Esophagus (tissue), 2 donors: ENCODE results near the gene CCDC85A. TPM values are rescaled to one million over a fixed set of nuclear protein-coding genes. Genes with fewer than 3 reads are reported as not detected.

Experiments
- H3K27ac ChIP-seq, 2 donors: one replicate each; pipeline ENCODE4 v1.5.1; 2013; ENCODE audit warnings: low read depth in 2 of 2, mild to moderate bottlenecking in 2 of 2, inconsistent platforms in 1 of 2, low read length in 1 of 2, moderate library complexity in 1 of 2
- H3K27me3 ChIP-seq, 2 donors: one replicate each; pipeline ENCODE4 v1.6.1; 2013; ENCODE audit warnings: low read length in 2 of 2, control low read depth in 1 of 2, mild to moderate bottlenecking in 1 of 2; ENCODE audit not compliant: insufficient read depth in 2 of 2, control insufficient read depth in 1 of 2
- H3K36me3 ChIP-seq, 2 donors: one replicate each; pipeline ENCODE4 v1.6.1; 2013; ENCODE audit warnings: low read length in 1 of 2; ENCODE audit not compliant: control insufficient read depth in 2 of 2, insufficient read depth in 2 of 2
- H3K4me1 ChIP-seq, 2 donors: one replicate each; pipeline ENCODE4 v1.6.1; 2013; ENCODE audit warnings: low read length in 1 of 2; ENCODE audit not compliant: control insufficient read depth in 2 of 2, insufficient read depth in 2 of 2
- H3K4me3 ChIP-seq, 2 donors: one replicate each; pipeline ENCODE4 v1.5.1; 2013; ENCODE audit warnings: low read length in 2 of 2, mild to moderate bottlenecking in 2 of 2, low read depth in 1 of 2, moderate library complexity in 1 of 2
- H3K9me3 ChIP-seq, 2 donors: one replicate each; pipeline ENCODE4 v1.6.1; 2013; ENCODE audit warnings: mild to moderate bottlenecking in 2 of 2, low read depth in 1 of 2, low read length in 1 of 2, moderate library complexity in 1 of 2; ENCODE audit not compliant: control insufficient read depth in 2 of 2, insufficient read depth in 1 of 2
- WGBS, 2 donors: extraction: QIAGEN DNeasy Blood & Tissue Kit; methylation state at CpG; one replicate each; pipeline ENCODE4 v1.1.7; 2013; 5-methylcytosine and 5-hydroxymethylcytosine counted together
- polyA plus RNA-seq, 2 donors: library from polyadenylated mRNA; stranded (reverse); fragments of 200-250 nt; gene quantifications; one replicate each; pipeline ENCODE4 v1.2.3, GENCODE V29; 2013
- donor health status: healthy with polysubstance abuse.
- donor health status: Bipolar disorder and iron deficiency.

CCDC85A gene
- polyA plus RNA-seq, 2 donors: 0.10 to 0.11 TPM

DNA sequence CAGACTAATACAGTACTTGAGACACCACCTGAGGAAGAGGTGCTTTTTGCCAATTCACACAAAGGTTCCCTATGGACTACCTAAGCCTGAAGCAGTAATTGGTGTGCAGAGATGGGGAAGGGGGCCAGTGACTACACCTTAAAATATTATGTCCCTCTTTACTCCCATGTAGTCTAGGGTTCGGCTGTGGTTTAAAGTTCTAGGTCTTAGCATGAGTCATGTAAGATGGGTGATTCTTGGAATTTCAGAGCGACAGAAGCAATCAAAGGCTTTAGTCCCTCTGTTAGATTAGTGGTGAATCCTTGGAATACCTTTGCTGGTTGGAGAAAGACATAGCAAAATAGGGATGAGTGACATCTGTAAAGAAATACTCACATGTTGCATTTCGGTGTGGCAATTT, 14.3 kb upstream of the CCDC85A start:
- H3K4me1 ChIP-seq: no peaks in the 10 kb centered on the region
- no peaks in the 10 kb centered on the region for H3K27me3 ChIP-seq
- no peaks in the 10 kb centered on the region for H3K36me3 ChIP-seq
- 81 to 84% methylated on average over 3 of the region's 3 CpGs for WGBS, 2 donors
- no peaks in the 10 kb centered on the region for H3K9me3 ChIP-seq
- no peak overlapping the region for H3K27ac ChIP-seq
- no peak overlapping the region for H3K4me3 ChIP-seq

GRCh38 chr2:56170504-56170903, 13.3 kb upstream of the CCDC85A start:
- no peaks in the 10 kb centered on the region for H3K9me3 ChIP-seq
- no peak overlapping the region for H3K4me3 ChIP-seq
- no peaks in the 10 kb centered on the region for H3K27me3 ChIP-seq
- no peaks in the 10 kb centered on the region for H3K4me1 ChIP-seq
- H3K27ac ChIP-seq: no peak overlapping the region
- WGBS, 2 donors: 57 to 62% methylated on average over 5 of the region's 5 CpGs
- H3K36me3 ChIP-seq: no peaks in the 10 kb centered on the region

GRCh38 chr2:56170988-56171387, 12.8 kb upstream of the CCDC85A start:
- Histone ChIP-seq H3K4me3 (no peak overlapping the region), H3K36me3 (no peaks in the 10 kb centered on the region), H3K4me1 (no peaks in the 10 kb centered on the region), H3K27me3 (peaks cover 0 to 2% of the 10 kb centered on the region in 2 donors), H3K27ac (no peak overlapping the region), H3K9me3 (no peaks in the 10 kb centered on the region)
- WGBS, 2 donors: 47 to 48% methylated on average over 2 of the region's 2 CpGs

GRCh38 chr2:56175779-56176178, 8.0 kb upstream of the CCDC85A start:
- Histone ChIP-seq H3K4me1 (no peaks in the 10 kb centered on the region), H3K9me3 (no peaks in the 10 kb centered on the region), H3K4me3 (no peak overlapping the region), H3K27ac (no peak overlapping the region), H3K36me3 (no peaks in the 10 kb centered on the region), H3K27me3 (peaks cover 0 to 2% of the 10 kb centered on the region in 2 donors)
- 61 to 73% methylated on average over 2 of the region's 2 CpGs for WGBS, 2 donors

DNA sequence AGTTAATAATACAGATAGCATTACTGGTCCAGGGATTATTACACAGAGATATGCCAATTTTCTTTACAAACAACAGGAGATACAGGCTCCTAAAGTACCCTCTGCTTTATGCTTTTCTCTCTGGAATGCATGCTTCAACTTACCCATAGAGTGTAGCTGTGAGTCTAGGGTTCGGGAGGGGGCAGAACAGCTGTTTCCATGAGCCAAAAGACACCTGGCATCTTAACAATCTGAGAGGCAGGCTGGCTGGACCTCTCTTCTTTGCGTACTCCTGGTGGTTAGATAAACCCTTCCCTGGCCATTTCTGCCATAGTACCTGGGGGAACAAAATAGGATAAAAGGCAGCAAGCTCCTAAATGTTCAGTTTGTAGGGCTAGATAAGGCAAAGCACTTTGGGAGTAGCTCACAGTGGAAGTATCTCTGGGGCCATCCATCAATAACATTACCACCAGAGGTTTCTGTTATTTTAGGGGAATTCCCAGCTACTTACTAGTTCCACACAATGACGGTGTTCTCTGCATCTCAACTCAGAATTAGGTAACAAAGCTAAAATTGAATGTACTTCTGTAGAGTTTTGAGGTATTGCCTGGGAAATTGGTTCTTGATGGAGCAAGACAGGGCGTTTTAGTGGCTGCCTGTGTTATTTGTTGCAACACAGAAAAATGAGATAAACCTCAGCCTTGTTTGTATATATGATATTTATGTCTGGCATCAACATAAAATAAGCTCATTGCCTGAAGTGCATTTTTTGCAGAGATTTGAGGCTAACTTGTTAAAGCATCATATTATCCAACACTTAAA, 6.2 kb upstream of the CCDC85A start:
- peaks cover 0 to 2% of the 10 kb centered on the region in 2 donors for H3K27me3 ChIP-seq
- H3K27ac ChIP-seq: no peak overlapping the region
- H3K4me3 ChIP-seq: no peak overlapping the region
- 39 to 43% methylated on average over 4 of the region's 4 CpGs for WGBS, 2 donors
- H3K4me1 ChIP-seq: no peaks in the 10 kb centered on the region
- no peaks in the 10 kb centered on the region for H3K9me3 ChIP-seq
- H3K36me3 ChIP-seq: no peaks in the 10 kb centered on the region

- 72 to 80% methylated on average over 5 of the region's 5 CpGs for WGBS, 2 donors
- Histone ChIP-seq H3K27ac (no peak overlapping the region), H3K4me3 (no peak overlapping the region), H3K27me3 (peaks cover 0 to 2% of the 10 kb centered on the region in 2 donors), H3K4me1 (peaks cover 0 to 5% of the 10 kb centered on the region in 2 donors), H3K9me3 (peaks cover 0 to 2% of the 10 kb centered on the region in 2 donors), H3K36me3 (no peaks in the 10 kb centered on the region)
Measured at GRCh38 chr2:56179931-56180330, 3.9 kb upstream of the CCDC85A start.

GRCh38 chr2:56182420-56182819, 1.4 kb upstream of the CCDC85A start:
- no peaks in the 10 kb centered on the region for H3K36me3 ChIP-seq
- H3K27me3 ChIP-seq: no peaks in the 10 kb centered on the region
- H3K9me3 ChIP-seq: peaks cover 0 to 2% of the 10 kb centered on the region in 2 donors
- peaks cover 2 to 5% of the 10 kb centered on the region in 2 donors for H3K4me1 ChIP-seq
- 90 to 96% methylated on average over 2 of the region's 2 CpGs for WGBS, 2 donors
- no peak overlapping the region for H3K27ac ChIP-seq
- no peak overlapping the region for H3K4me3 ChIP-seq

- no peaks in the 10 kb centered on the region for H3K27me3 ChIP-seq
- peaks cover 2 to 5% of the 10 kb centered on the region in 2 donors for H3K4me1 ChIP-seq
- H3K27ac ChIP-seq: peak overlapping the region in 1 of 2 donors; percentile 5
- H3K4me3 ChIP-seq: peak overlapping the region; percentile 43 to 50
- peaks cover 0 to 2% of the 10 kb centered on the region in 2 donors for H3K9me3 ChIP-seq
- H3K36me3 ChIP-seq: no peaks in the 10 kb centered on the region
- 1% methylated on average over 59 to 64 of the region's 64 CpGs for WGBS, 2 donors
Measured at GRCh38 chr2:56184500-56185011, 766 bp downstream of the CCDC85A start.

GRCh38 chr2:56185101-56185581, 1.4 kb downstream of the CCDC85A start:
- peak overlapping the region; percentile 26 to 43 for H3K4me3 ChIP-seq
- 0 to 2% methylated on average over 22 to 24 of the region's 24 CpGs for WGBS, 2 donors
- H3K36me3 ChIP-seq: no peaks in the 10 kb centered on the region
- H3K27me3 ChIP-seq: no peaks in the 10 kb centered on the region
- peak overlapping the region in 1 of 2 donors; percentile 19 for H3K27ac ChIP-seq
- peaks cover 2 to 5% of the 10 kb centered on the region in 2 donors for H3K4me1 ChIP-seq
- peaks cover 0 to 2% of the 10 kb centered on the region in 2 donors for H3K9me3 ChIP-seq
